ENCODE results near the gene CYB561.

Gene CYB561

DNA sequence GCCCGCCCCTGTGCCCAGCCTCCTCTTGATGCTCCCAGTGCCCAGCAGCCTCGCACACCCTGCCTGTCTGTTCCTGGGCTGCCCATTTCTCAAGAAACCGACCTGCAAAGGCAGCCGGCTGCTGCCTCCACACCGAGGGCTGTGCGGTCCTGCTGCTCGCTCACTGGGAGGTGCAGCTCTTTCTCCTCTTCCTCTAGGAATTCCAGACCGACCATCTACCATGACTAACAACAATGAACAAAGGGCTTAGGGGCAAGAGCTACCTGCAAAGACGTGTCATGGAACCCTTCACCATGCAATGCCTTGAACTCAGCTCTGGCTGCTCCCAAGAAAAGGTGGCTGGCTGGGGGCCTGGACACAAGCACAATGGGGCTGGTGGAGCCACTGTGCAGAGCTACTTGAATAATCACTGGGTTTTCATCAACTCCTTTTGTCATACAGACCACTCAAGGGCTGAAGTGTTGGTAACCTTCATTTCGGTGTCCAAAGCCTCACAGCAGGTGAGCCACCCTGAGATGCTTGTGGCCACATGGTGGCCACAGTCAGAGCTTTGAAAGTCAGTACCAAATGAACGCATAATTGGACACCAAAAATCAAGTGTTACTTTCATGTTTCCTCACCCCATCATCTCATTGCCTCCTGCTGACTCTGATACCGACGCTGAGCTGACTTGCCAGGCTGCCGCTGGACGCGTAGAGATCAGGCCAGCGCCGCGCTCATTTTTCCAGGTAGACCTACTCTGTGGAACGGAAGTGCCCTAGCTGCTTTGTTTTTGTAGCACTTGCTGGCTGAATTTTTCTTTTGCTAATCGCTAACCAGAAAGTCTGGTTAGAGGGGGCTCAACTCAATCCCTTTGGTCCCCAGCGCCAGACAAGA, 19.8 kb downstream of the CYB561 start:
- no peak for TF ChIP-seq CTCF (IDR thresholded peaks at IDR 0.05; ENCODE audit: insufficient read depth, low read depth, low read length, missing control alignments)
- no peak overlapping the region for H3K4me3 ChIP-seq (ENCODE audit: low read length)
- no peak for DNase-seq (ENCODE audit: low read depth)

- H3K4me3 ChIP-seq (ENCODE audit: low read length), result no peak overlapping the region
- TF ChIP-seq CTCF (IDR thresholded peaks at IDR 0.05; ENCODE audit: insufficient read depth, low read depth, low read length, missing control alignments), result peak; percentile 98
- peak; percentile 71 for DNase-seq (ENCODE audit: low read depth)
These were observed 20.6 kb downstream of the CYB561 start for GRCh38 chr17:63425483-63425882.

DNA sequence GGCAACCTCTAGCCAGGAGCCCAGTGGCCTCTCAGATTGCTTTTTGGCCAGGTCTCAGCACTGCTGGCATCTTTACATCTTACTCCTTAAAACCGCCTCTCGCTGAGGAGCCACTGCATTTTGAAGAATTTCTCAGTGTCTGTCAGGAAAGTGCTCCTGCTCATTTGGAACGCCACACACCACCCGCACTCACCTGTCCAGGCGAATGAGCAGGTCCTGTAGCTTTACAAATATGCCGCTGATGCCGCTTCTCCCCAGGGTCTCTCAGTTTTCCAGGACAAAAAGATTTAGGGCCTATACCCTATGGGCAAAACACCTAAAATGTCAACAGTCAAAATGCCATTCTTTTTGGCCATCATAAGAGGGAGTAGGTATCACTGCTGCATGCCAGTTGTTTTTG, 22.1 kb downstream of the CYB561 start:
- H3K4me3 ChIP-seq (ENCODE audit: low read length), result no peak overlapping the region
- no peak for TF ChIP-seq CTCF (IDR thresholded peaks at IDR 0.05; ENCODE audit: insufficient read depth, low read depth, low read length, missing control alignments)
- DNase-seq (ENCODE audit: low read depth), result no peak

GRCh38 chr17:63423251-63423950, 22.7 kb downstream of the CYB561 start:
- H3K4me3 ChIP-seq (ENCODE audit: low read length), result no peak overlapping the region
- no peak for TF ChIP-seq CTCF (IDR thresholded peaks at IDR 0.05; ENCODE audit: insufficient read depth, low read depth, low read length, missing control alignments)
- DNase-seq (ENCODE audit: low read depth), result peak; percentile 54

- H3K4me3 ChIP-seq (ENCODE audit: low read length), result no peak overlapping the region
- TF ChIP-seq CTCF (IDR thresholded peaks at IDR 0.05; ENCODE audit: insufficient read depth, low read depth, low read length, missing control alignments), result no peak
- no peak for DNase-seq (ENCODE audit: low read depth)
These were observed 24.1 kb downstream of the CYB561 start for GRCh38 chr17:63421681-63422645.

GRCh38 chr17:63420868-63421680, 25.0 kb downstream of the CYB561 start:
- H3K4me3 ChIP-seq (ENCODE audit: low read length), result no peak overlapping the region
- no peak for TF ChIP-seq CTCF (IDR thresholded peaks at IDR 0.05; ENCODE audit: insufficient read depth, low read depth, low read length, missing control alignments)
- DNase-seq (ENCODE audit: low read depth), result no peak
